Measurements from ENCODE around the gene ASTN2. TPM values are rescaled to one million over a fixed set of nuclear protein-coding genes. Genes with fewer than 3 reads are reported as not detected.

Gene ASTN2
- total RNA-seq, 1 donor from 2014 or later = 10.0 TPM

GRCh38 chr9:116757030-116757429 lies 657.8 kb downstream of the ASTN2 start:
- Mint-ChIP-seq H3K27ac (ENCODE audit: unreplicated experiment) (peak overlapping the region; percentile 88), H3K9me3 (ENCODE audit: unreplicated experiment) (no peaks in the 10 kb centered on the region), H3K4me1 (ENCODE audit: unreplicated experiment) (peaks cover 53% of the 10 kb centered on the region), H3K27me3 (ENCODE audit: unreplicated experiment) (no peaks in the 10 kb centered on the region), H3K4me3 (ENCODE audit: unreplicated experiment) (no peak overlapping the region), H3K36me3 (ENCODE audit: low read depth, unreplicated experiment) (peaks cover 5% of the 10 kb centered on the region)
- peak; percentile 12 for DNase-seq (ENCODE audit: low spot score)
- TF ChIP-seq CTCF (IDR thresholded peaks at IDR 0.05; ENCODE audit: unreplicated experiment) = no peak

GRCh38 chr9:116753389-116753788 lies 661.5 kb downstream of the ASTN2 start:
- Mint-ChIP-seq H3K4me3 (ENCODE audit: unreplicated experiment) (no peak overlapping the region), H3K27me3 (ENCODE audit: unreplicated experiment) (no peaks in the 10 kb centered on the region), H3K9me3 (ENCODE audit: unreplicated experiment) (no peaks in the 10 kb centered on the region), H3K27ac (ENCODE audit: unreplicated experiment) (no peak overlapping the region), H3K36me3 (ENCODE audit: low read depth, unreplicated experiment) (peaks cover 5% of the 10 kb centered on the region), H3K4me1 (ENCODE audit: unreplicated experiment) (peaks cover 21% of the 10 kb centered on the region)
- DNase-seq (ENCODE audit: low spot score) = no peak
- TF ChIP-seq CTCF (IDR thresholded peaks at IDR 0.05; ENCODE audit: unreplicated experiment) = no peak

GRCh38 chr9:116750510-116750909 lies 664.3 kb downstream of the ASTN2 start:
- Mint-ChIP-seq H3K27me3 (ENCODE audit: unreplicated experiment) (peaks cover 3% of the 10 kb centered on the region), H3K4me3 (ENCODE audit: unreplicated experiment) (no peak overlapping the region), H3K9me3 (ENCODE audit: unreplicated experiment) (no peaks in the 10 kb centered on the region), H3K27ac (ENCODE audit: unreplicated experiment) (no peak overlapping the region), H3K4me1 (ENCODE audit: unreplicated experiment) (no peaks in the 10 kb centered on the region), H3K36me3 (ENCODE audit: low read depth, unreplicated experiment) (peaks cover 3% of the 10 kb centered on the region)
- no peak for DNase-seq (ENCODE audit: low spot score)
- TF ChIP-seq CTCF (IDR thresholded peaks at IDR 0.05; ENCODE audit: unreplicated experiment) = no peak

GRCh38 chr9:116749772-116750171 lies 665.1 kb downstream of the ASTN2 start:
- Mint-ChIP-seq H3K9me3 (ENCODE audit: unreplicated experiment) (no peaks in the 10 kb centered on the region), H3K36me3 (ENCODE audit: low read depth, unreplicated experiment) (no peaks in the 10 kb centered on the region), H3K4me3 (ENCODE audit: unreplicated experiment) (no peak overlapping the region), H3K27ac (ENCODE audit: unreplicated experiment) (no peak overlapping the region), H3K27me3 (ENCODE audit: unreplicated experiment) (peaks cover 3% of the 10 kb centered on the region), H3K4me1 (ENCODE audit: unreplicated experiment) (no peaks in the 10 kb centered on the region)
- no peak for DNase-seq (ENCODE audit: low spot score)
- TF ChIP-seq CTCF (IDR thresholded peaks at IDR 0.05; ENCODE audit: unreplicated experiment) = no peak

- Mint-ChIP-seq H3K36me3 (ENCODE audit: low read depth, unreplicated experiment) (no peaks in the 10 kb centered on the region), H3K4me3 (ENCODE audit: unreplicated experiment) (no peak overlapping the region), H3K4me1 (ENCODE audit: unreplicated experiment) (no peaks in the 10 kb centered on the region), H3K9me3 (ENCODE audit: unreplicated experiment) (no peaks in the 10 kb centered on the region), H3K27ac (ENCODE audit: unreplicated experiment) (no peak overlapping the region), H3K27me3 (ENCODE audit: unreplicated experiment) (peaks cover 3% of the 10 kb centered on the region)
- TF ChIP-seq CTCF (IDR thresholded peaks at IDR 0.05; ENCODE audit: unreplicated experiment) = no peak
- DNase-seq (ENCODE audit: low spot score) = no peak
Observed at GRCh38 chr9:116749176-116749575, 665.7 kb downstream of the ASTN2 start.
